ENCODE results near the gene NID2.
A peak's percentile ranks its signal among the peaks of the same experiment; 100 is the strongest.

The NID2 gene

DNA sequence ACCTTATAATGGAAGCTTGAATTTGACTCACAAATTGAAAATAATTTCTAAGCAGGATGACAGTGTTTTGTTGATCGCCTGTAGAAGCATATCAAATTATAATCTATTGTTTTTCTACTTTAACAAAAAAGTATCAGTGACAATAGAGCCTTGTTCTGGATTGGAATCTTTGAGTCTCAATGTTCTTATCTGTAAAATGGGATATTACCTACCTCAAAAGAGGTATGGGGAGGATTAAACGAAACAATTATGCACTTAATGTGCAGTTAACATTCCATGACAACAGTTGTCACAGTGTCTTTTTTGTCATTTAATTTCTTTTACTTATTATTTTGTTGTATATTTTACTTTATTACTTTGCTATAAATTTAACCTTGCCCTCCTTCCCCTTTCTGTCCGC, 78.4 kb downstream of the NID2 start:
- no peak overlapping the region for H4K12ac ChIP-seq (ENCODE audit: low read depth, low read length)
- WGBS (ENCODE audit: extremely low coverage, insufficient coverage, insufficient read length) = no CpG with 5 or more reads among the region's 3 CpGs
- H3K4ac ChIP-seq (ENCODE audit: low read depth, low read length) = no peak overlapping the region
- H2AK5ac ChIP-seq (ENCODE audit: low read length) = no peak overlapping the region
- no peak overlapping the region for H2BK5ac ChIP-seq (ENCODE audit: low read depth, low read length, poor library complexity)
- peak overlapping the region; percentile 81 for H3K4me2 ChIP-seq (ENCODE audit: low read length)
- no peak overlapping the region for H3K9ac ChIP-seq (ENCODE audit: low read length)
- H3K36me3 ChIP-seq (ENCODE audit: control insufficient read depth in 1 of 2, insufficient read depth in 2 of 2, low read length in 2 of 2) = peaks cover 6 to 9% of the 10 kb centered on the region in 2 experiments
- H4K91ac ChIP-seq (ENCODE audit: low read depth, low read length) = no peak overlapping the region
- no peak for DNase-seq
- no peaks in the 10 kb centered on the region for H3K9me3 ChIP-seq (ENCODE audit: insufficient read depth, low read depth, low read length)
- H2AFZ ChIP-seq (ENCODE audit: insufficient read depth, low read length, poor library complexity) = no peak overlapping the region
- peaks cover 7% of the 10 kb centered on the region for H3K79me2 ChIP-seq (ENCODE audit: control insufficient read depth, insufficient read depth, low read length, poor library complexity)
- H3K18ac ChIP-seq (ENCODE audit: low read length) = no peak overlapping the region
- no peak overlapping the region for H3K4me3 ChIP-seq (ENCODE audit: low read depth, low read length)
- peaks cover 2% of the 10 kb centered on the region for H3K79me1 ChIP-seq (ENCODE audit: low read length)
- peaks cover 0 to 3% of the 10 kb centered on the region in 2 experiments for H3K4me1 ChIP-seq (ENCODE audit: control insufficient read depth in 1 of 2, insufficient read depth in 2 of 2, low read length in 2 of 2)
- no peak overlapping the region for H2BK12ac ChIP-seq (ENCODE audit: low read length)
- no peak overlapping the region for H3K27ac ChIP-seq (ENCODE audit: low read depth, low read length)
- H3K14ac ChIP-seq (ENCODE audit: low read length) = no peak overlapping the region
- H3K23ac ChIP-seq (ENCODE audit: low read length) = no peak overlapping the region
- H2BK120ac ChIP-seq (ENCODE audit: insufficient read depth, low read length, poor library complexity) = no peak overlapping the region
- no peak overlapping the region for H4K8ac ChIP-seq (ENCODE audit: low read depth, low read length)
- H3K27me3 ChIP-seq (ENCODE audit: insufficient read depth, low read length) = no peaks in the 10 kb centered on the region

GRCh38 chr14:51989293-51990234, 79.3 kb downstream of the NID2 start, which contains the start of gene RTRAF:
Gene RTRAF (plus strand): TSS chr14:51989546. CDS start chr14:51989640, 94 bp downstream.
- Histone ChIP-seq H3K36me3 (ENCODE audit: control insufficient read depth in 1 of 2, insufficient read depth in 2 of 2, low read length in 2 of 2) (peaks cover 6 to 7% of the 10 kb centered on the region in 2 experiments), H2AK5ac (ENCODE audit: low read length) (no peak within 1 kb of the TSS), H3K4me3 (ENCODE audit: low read depth, low read length) (peak within 1 kb of the TSS; percentile 96), H3K4me1 (ENCODE audit: control insufficient read depth in 1 of 2, insufficient read depth in 2 of 2, low read length in 2 of 2) (peaks cover 0 to 3% of the 10 kb centered on the region in 2 experiments), H4K91ac (ENCODE audit: low read depth, low read length) (peak within 1 kb of the TSS; percentile 53), H4K8ac (ENCODE audit: low read depth, low read length) (peak within 1 kb of the TSS; percentile 94), H4K12ac (ENCODE audit: low read depth, low read length) (peak within 1 kb of the TSS; percentile 91), H3K23ac (ENCODE audit: low read length) (no peak within 1 kb of the TSS), H3K4me2 (ENCODE audit: low read length) (peak within 1 kb of the TSS; percentile 81), H3K18ac (ENCODE audit: low read length) (peak within 1 kb of the TSS; percentile 86), H2BK12ac (ENCODE audit: low read length) (no peak within 1 kb of the TSS), H2AFZ (ENCODE audit: insufficient read depth, low read length, poor library complexity) (peak within 1 kb of the TSS; percentile 85), H3K14ac (ENCODE audit: low read length) (peak within 1 kb of the TSS; percentile 89), H3K79me2 (ENCODE audit: control insufficient read depth, insufficient read depth, low read length, poor library complexity) (peaks cover 7% of the 10 kb centered on the region), H3K27ac (ENCODE audit: low read depth, low read length) (peak within 1 kb of the TSS; percentile 53), H3K9ac (ENCODE audit: low read length) (peak within 1 kb of the TSS; percentile 94), H3K79me1 (ENCODE audit: low read length) (peaks cover 2% of the 10 kb centered on the region), H2BK120ac (ENCODE audit: insufficient read depth, low read length, poor library complexity) (peak within 1 kb of the TSS; percentile 65), H2BK5ac (ENCODE audit: low read depth, low read length, poor library complexity) (peak within 1 kb of the TSS; percentile 62), H3K27me3 (ENCODE audit: insufficient read depth, low read length) (no peaks in the 10 kb centered on the region), H3K4ac (ENCODE audit: low read depth, low read length) (peak within 1 kb of the TSS; percentile 85), H3K9me3 (ENCODE audit: insufficient read depth, low read depth, low read length) (no peaks in the 10 kb centered on the region)
- peak; percentile 83 to 91 for DNase-seq
- no CpG with 5 or more reads among the region's 72 CpGs for WGBS (ENCODE audit: extremely low coverage, insufficient coverage, insufficient read length)

GRCh38 chr14:51988221-51988620, 80.6 kb downstream of the NID2 start:
- no CpG with 5 or more reads among the region's 1 CpG for WGBS (ENCODE audit: extremely low coverage, insufficient coverage, insufficient read length)
- H4K8ac ChIP-seq (ENCODE audit: low read depth, low read length) = peak overlapping the region; percentile 50

DNA sequence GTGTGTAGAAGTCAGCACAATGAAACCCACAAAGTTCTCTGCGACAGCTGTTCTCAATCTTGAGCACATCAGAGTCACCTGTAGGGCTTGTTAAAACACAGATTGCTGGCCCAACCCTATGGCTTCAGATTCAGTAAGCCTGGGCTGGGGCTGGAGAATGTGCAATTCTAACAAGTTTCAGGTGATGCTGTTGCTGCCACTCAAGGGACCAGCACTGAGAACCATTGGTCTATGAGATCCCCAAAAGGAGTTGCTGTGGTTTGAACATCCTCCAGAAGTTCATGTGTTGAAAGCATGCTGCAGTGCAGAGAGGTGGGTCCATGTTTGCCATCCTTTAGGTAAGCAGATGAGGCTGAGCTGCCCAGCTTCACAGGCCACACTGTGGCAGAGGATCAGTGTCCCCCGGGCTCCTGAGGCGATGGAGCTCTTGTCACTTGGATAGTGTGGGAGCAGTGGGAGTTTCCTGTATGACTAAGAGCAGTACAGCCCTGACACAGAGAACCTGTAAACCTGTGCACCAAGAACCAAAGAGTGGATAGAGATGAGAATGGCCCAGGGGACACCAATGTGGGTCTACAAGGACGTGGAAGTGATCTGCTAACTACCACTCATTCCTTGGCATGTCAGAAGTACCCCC, 87.5 kb downstream of the NID2 start:
- Histone ChIP-seq H2BK120ac (ENCODE audit: insufficient read depth, low read length, poor library complexity) (no peak overlapping the region), H3K27me3 (ENCODE audit: insufficient read depth, low read length) (no peaks in the 10 kb centered on the region), H3K14ac (ENCODE audit: low read length) (no peak overlapping the region), H3K79me1 (ENCODE audit: low read length) (no peaks in the 10 kb centered on the region), H3K4me1 (ENCODE audit: control insufficient read depth in 1 of 2, insufficient read depth in 2 of 2, low read length in 2 of 2) (no peaks in the 10 kb centered on the region), H2AFZ (ENCODE audit: insufficient read depth, low read length, poor library complexity) (no peak overlapping the region), H4K12ac (ENCODE audit: low read depth, low read length) (no peak overlapping the region), H2BK5ac (ENCODE audit: low read depth, low read length, poor library complexity) (no peak overlapping the region), H3K27ac (ENCODE audit: low read depth, low read length) (no peak overlapping the region), H3K9me3 (ENCODE audit: insufficient read depth, low read depth, low read length) (peaks cover 1% of the 10 kb centered on the region), H3K4me2 (ENCODE audit: low read length) (no peak overlapping the region), H2AK5ac (ENCODE audit: low read length) (no peak overlapping the region), H3K4ac (ENCODE audit: low read depth, low read length) (no peak overlapping the region), H4K8ac (ENCODE audit: low read depth, low read length) (no peak overlapping the region), H3K18ac (ENCODE audit: low read length) (no peak overlapping the region), H3K79me2 (ENCODE audit: control insufficient read depth, insufficient read depth, low read length, poor library complexity) (no peaks in the 10 kb centered on the region), H3K23ac (ENCODE audit: low read length) (no peak overlapping the region), H3K4me3 (ENCODE audit: low read depth, low read length) (no peak overlapping the region), H3K36me3 (ENCODE audit: control insufficient read depth in 1 of 2, insufficient read depth in 2 of 2, low read length in 2 of 2) (no peaks in the 10 kb centered on the region), H2BK12ac (ENCODE audit: low read length) (no peak overlapping the region), H4K91ac (ENCODE audit: low read depth, low read length) (no peak overlapping the region), H3K9ac (ENCODE audit: low read length) (no peak overlapping the region)
- DNase-seq = no peak
- whole genome bisulfite sequencing (ENCODE audit: extremely low coverage, insufficient coverage, insufficient read length) = no CpG with 5 or more reads among the region's 4 CpGs

More at GRCh38 chr14:51988221-51988620, 80.6 kb downstream of the NID2 start:
- H2BK12ac ChIP-seq (ENCODE audit: low read length) = no peak overlapping the region
- H3K4me2 ChIP-seq (ENCODE audit: low read length) = no peak overlapping the region
- H3K27me3 ChIP-seq (ENCODE audit: insufficient read depth, low read length) = no peaks in the 10 kb centered on the region
- H3K18ac ChIP-seq (ENCODE audit: low read length) = no peak overlapping the region
- H2AK5ac ChIP-seq (ENCODE audit: low read length) = no peak overlapping the region
- H4K12ac ChIP-seq (ENCODE audit: low read depth, low read length) = peak overlapping the region; percentile 8
- H4K91ac ChIP-seq (ENCODE audit: low read depth, low read length) = no peak overlapping the region
- H3K9me3 ChIP-seq (ENCODE audit: insufficient read depth, low read depth, low read length) = no peaks in the 10 kb centered on the region
- H3K4ac ChIP-seq (ENCODE audit: low read depth, low read length) = no peak overlapping the region
- H3K27ac ChIP-seq (ENCODE audit: low read depth, low read length) = no peak overlapping the region
- no peak overlapping the region for H3K23ac ChIP-seq (ENCODE audit: low read length)
- H3K4me1 ChIP-seq (ENCODE audit: control insufficient read depth in 1 of 2, insufficient read depth in 2 of 2, low read length in 2 of 2) = peaks cover 0 to 3% of the 10 kb centered on the region in 2 experiments
- H3K36me3 ChIP-seq (ENCODE audit: control insufficient read depth in 1 of 2, insufficient read depth in 2 of 2, low read length in 2 of 2) = peaks cover 6 to 7% of the 10 kb centered on the region in 2 experiments
- H3K79me2 ChIP-seq (ENCODE audit: control insufficient read depth, insufficient read depth, low read length, poor library complexity) = peaks cover 7% of the 10 kb centered on the region
- no peak overlapping the region for H3K4me3 ChIP-seq (ENCODE audit: low read depth, low read length)
- no peak overlapping the region for H2AFZ ChIP-seq (ENCODE audit: insufficient read depth, low read length, poor library complexity)
- no peak overlapping the region for H2BK5ac ChIP-seq (ENCODE audit: low read depth, low read length, poor library complexity)
- peaks cover 2% of the 10 kb centered on the region for H3K79me1 ChIP-seq (ENCODE audit: low read length)
- no peak overlapping the region for H3K14ac ChIP-seq (ENCODE audit: low read length)
- no peak for DNase-seq
- no peak overlapping the region for H2BK120ac ChIP-seq (ENCODE audit: insufficient read depth, low read length, poor library complexity)
- no peak overlapping the region for H3K9ac ChIP-seq (ENCODE audit: low read length)
